Psoas muscle (tissue), 8 donors: ENCODE measurements around the gene ACY1. TPM values are rescaled to one million over a fixed set of nuclear protein-coding genes. Genes with fewer than 3 reads are reported as not detected.

Source experiments
- ATAC-seq, 4 donors: fragments of 200-7000 bp; cut with Tn5 transposase; one replicate each; pipeline ENCODE4 v1.9.1; 2020; ENCODE audit warnings: moderate library complexity in 3 of 4, mild to moderate bottlenecking in 2 of 4
- DNase-seq, 2 donors: peaks; one replicate each; pipeline ENCODE4 v3.0.0-alpha.2; 2020
- H3K27ac ChIP-seq: fragments of 200-600 bp; one replicate; pipeline ENCODE4 v1.8.0; 2022
- H3K27me3 ChIP-seq, 3 donors: fragments of 200-600 bp in 1 of 3; one replicate each; pipeline versions ENCODE4 v1.6.1 to v1.8.0; 2013 to 2022; ENCODE audit warnings: low read length in 2 of 3, mild to moderate bottlenecking in 2 of 3, moderate library complexity in 1 of 3; ENCODE audit not compliant: insufficient read depth in 3 of 3
- H3K36me3 ChIP-seq, 2 donors: fragments of 200-600 bp in 1 of 2; one replicate each; pipeline versions ENCODE4 v1.6.1 to v1.8.0; 2013 to 2022; ENCODE audit warnings: low read depth in 1 of 2, mild to moderate bottlenecking in 1 of 2, moderate library complexity in 1 of 2; ENCODE audit not compliant: insufficient read depth in 1 of 2
- H3K4me1 ChIP-seq: fragments of 200-600 bp; one replicate; pipeline ENCODE4 v1.8.0; 2022
- H3K4me3 ChIP-seq: fragments of 200-600 bp; one replicate; pipeline ENCODE4 v1.8.0; 2022; ENCODE audit warnings: mild to moderate bottlenecking
- H3K9me3 ChIP-seq: fragments of 200-600 bp; one replicate; pipeline ENCODE4 v1.8.0; 2022
- CTCF ChIP-seq: fragments of 200-600 bp; IDR thresholded peaks from one replicate; pipeline ENCODE4 v1.8.0; 2022; ENCODE audit warnings: antibody characterized with exemption
- WGBS, 3 donors: extraction: QIAGEN DNeasy Blood & Tissue Kit; methylation state at CpG; one replicate each; pipeline versions ENCODE4 v1.1.6 to v1.1.7; 2013; 5-methylcytosine and 5-hydroxymethylcytosine counted together
- intact Hi-C, 2 donors: fragments of 100-400 bp; cut with DNase I; formaldehyde crosslinking; loops; one replicate each; pipeline versions ENCODE4 v1.11.0 to v1.14.2; 2022
- polyA plus RNA-seq, 3 donors: library from polyadenylated mRNA; stranded (reverse); fragments of 200-250 nt; gene quantifications; one replicate each; pipeline ENCODE4 v1.2.3, GENCODE V29; 2013
- total RNA-seq, 4 donors: library from RNA; stranded (reverse); fragmentation: NEBNext Ultra II Directional in 2 of 4; extraction: Animal tissue kit (Norgen Biotek cat#: 25700) in 2 of 4; gene quantifications; one replicate each; pipeline versions ENCODE4 v1.2.1 to v1.2.4, GENCODE V29; 2021 to 2023
- donor health status: healthy with polysubstance abuse.
- donor health status: DM: no; HTN: no; CAD: no; lungs with moderate emphysema.
- donor health status: Bipolar disorder and iron deficiency.
- donor health status: healthy.
- donor health status: DM: yes; HTN: yes; CAD: no.
- donor health status: DM: no; HTN: no; CAD: no.
- donor health status: DM: no; HTN: no; CAD: no.
- donor health status: DM: yes; HTN: yes; CAD: no.

Gene ACY1
- total and polyA plus RNA-seq, 7 donors: 19.9 to 59.3 (median 37.6) TPM

- 78 to 88% (median 87%) methylated on average over 13 of the region's 13 CpGs for WGBS, 3 donors
- DNase-seq (no peak), ATAC-seq (no peak)
- Histone ChIP-seq H3K27ac (peak overlapping the region; percentile 92), H3K27me3 (no peaks in the 10 kb centered on the region), H3K4me1 (peaks cover 63% of the 10 kb centered on the region), H3K36me3 (no peaks in the 10 kb centered on the region), H3K9me3 (no peaks in the 10 kb centered on the region), H3K4me3 (no peak overlapping the region)
- no peak for TF ChIP-seq CTCF
- intact Hi-C loops: no loop called here
These were observed 32.3 kb downstream of the ACY1 start for GRCh38 chr3:52015438-52016228.

- H3K9me3 ChIP-seq: no peaks in the 10 kb centered on the region
- intact Hi-C loops: no loop called here
- peaks cover 76% of the 10 kb centered on the region for H3K4me1 ChIP-seq
- no peaks in the 10 kb centered on the region for H3K36me3 ChIP-seq
- H3K27ac ChIP-seq: peak overlapping the region; percentile 92
- 39 to 68% (median 50%) methylated on average over 11 of the region's 11 CpGs for WGBS, 3 donors
- H3K4me3 ChIP-seq: no peak overlapping the region
- TF ChIP-seq CTCF: no peak
- DNase-seq (peak; percentile 15 to 77), ATAC-seq (peak in 3 of 4 donors; percentile 27 to 30 (median 27))
- no peaks in the 10 kb centered on the region for H3K27me3 ChIP-seq
These were observed 34.3 kb downstream of the ACY1 start for GRCh38 chr3:52017586-52017985.

GRCh38 chr3:52018319-52019000 lies 35.1 kb downstream of the ACY1 start:
- no peak for TF ChIP-seq CTCF
- Histone ChIP-seq H3K4me1 (peaks cover 76% of the 10 kb centered on the region), H3K27me3 (no peaks in the 10 kb centered on the region), H3K9me3 (no peaks in the 10 kb centered on the region), H3K4me3 (no peak overlapping the region), H3K27ac (peak overlapping the region; percentile 92), H3K36me3 (no peaks in the 10 kb centered on the region)
- WGBS, 3 donors: 69 to 87% (median 75%) methylated on average over 21 of the region's 21 CpGs
- ATAC-seq (peak in 2 of 4 donors; percentile 3 to 5), DNase-seq (peak in 1 of 2 donors; percentile 66)
- intact Hi-C loops: no loop called here

GRCh38 chr3:52019352-52020080 lies 36.2 kb downstream of the ACY1 start:
- no peak for TF ChIP-seq CTCF
- 28 to 39% (median 29%) methylated on average over 16 to 17 of the region's 17 CpGs for WGBS, 3 donors
- intact Hi-C loops: no loop called here
- H3K9me3 ChIP-seq: no peaks in the 10 kb centered on the region
- H3K27ac ChIP-seq: peak overlapping the region; percentile 92
- peak; percentile 75 to 94 for DNase-seq
- peaks cover 75% of the 10 kb centered on the region for H3K4me1 ChIP-seq
- no peaks in the 10 kb centered on the region for H3K27me3 ChIP-seq
- ATAC-seq: peak; percentile 72 to 85 (median 74)
- no peaks in the 10 kb centered on the region for H3K36me3 ChIP-seq
- H3K4me3 ChIP-seq: no peak overlapping the region
